HG03342 (cell line): ENCODE results near the gene ACSS2.
A peak's percentile ranks its signal among the peaks of the same experiment; 100 is the strongest.

Source experiments
- ATAC-seq: cut with Tn5 transposase; IDR thresholded peaks from one replicate; pipeline ENCODE4 v1.9.1; 2021; ENCODE audit warnings: mild to moderate bottlenecking, moderate library complexity; ENCODE audit not compliant: unreplicated experiment

ACSS2 gene

DNA sequence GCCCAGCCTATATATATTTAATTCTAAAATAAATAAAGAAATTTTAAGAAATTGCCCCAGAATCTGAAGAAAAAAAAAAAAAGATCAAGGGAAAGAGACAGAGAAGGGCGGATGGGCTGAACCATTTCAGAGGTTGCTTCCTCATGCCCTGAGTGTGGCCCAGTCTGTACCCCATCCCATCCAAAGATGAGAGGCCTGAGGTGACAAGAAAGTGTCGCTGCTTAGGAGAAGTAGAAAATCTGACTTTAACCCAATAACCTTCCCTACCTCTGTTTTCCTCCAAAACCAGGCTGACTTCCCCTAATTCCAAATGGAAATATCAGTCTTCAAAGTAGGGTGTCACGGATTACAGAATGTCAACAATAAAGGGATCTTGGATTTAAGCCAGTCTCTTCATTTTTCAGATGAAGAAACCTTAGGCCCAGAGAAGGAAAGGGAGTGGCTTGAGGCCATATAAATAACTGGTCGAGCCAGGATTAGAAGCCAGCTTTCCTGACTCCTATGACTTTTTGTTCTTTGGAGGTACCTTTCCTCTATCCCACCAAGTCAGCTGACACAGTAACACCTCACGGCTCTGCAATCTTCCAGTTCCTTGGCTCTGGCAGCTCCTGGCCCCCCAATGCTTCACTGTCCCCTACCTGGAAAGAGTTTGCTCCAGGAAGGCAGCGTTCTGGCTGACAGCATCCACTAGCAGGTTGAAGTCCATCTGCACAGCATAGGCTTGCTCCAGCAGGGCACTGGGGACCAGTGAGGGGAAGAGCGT lies 69.1 kb downstream of the ACSS2 start:
- no peak for ATAC-seq

- no peak for ATAC-seq
Measured at GRCh38 chr20:34946661-34947060, 70.2 kb downstream of the ACSS2 start.

DNA sequence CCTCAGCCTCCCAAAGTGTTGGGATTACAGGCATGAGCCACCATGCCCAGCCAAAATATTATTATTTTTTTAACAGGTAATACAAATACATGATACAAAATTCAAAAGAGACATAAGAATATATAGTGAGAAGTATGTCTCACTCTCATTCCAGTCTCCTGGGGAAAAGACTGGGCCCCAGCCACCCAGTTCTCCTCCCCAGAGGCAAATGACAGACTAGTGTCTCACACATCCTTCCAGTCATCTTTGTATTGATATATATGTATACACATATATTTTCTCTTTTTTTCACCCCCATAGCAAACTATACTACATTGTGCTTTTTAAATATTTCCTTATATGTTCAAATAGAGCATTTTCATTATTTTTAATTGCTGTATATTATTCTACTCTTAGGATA lies 70.9 kb downstream of the ACSS2 start:
- ATAC-seq, result no peak

GRCh38 chr20:34948030-34948429 lies 71.6 kb downstream of the ACSS2 start:
- ATAC-seq, result no peak

GRCh38 chr20:34949120-34949519 lies 72.7 kb downstream of the ACSS2 start:
- ATAC-seq, result no peak

DNA sequence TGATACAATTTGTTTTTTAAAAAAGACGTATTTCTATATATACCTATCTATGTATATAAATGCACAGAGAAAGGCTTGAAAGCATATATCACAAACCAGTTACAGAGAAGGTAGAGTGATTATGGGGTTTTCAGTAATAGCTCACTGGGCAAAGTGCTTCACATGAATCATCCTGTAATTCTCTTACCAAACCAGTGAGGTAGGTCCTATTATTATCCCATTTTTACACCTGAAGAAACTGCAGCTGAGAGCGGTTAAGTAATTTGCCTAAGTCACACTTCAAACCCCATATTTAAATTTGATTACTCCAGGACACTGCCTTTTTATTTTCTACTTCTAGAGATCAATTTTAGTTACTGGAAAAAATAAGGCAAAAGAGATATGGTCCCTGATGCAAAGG lies 74.8 kb downstream of the ACSS2 start:
- ATAC-seq, result no peak

- ATAC-seq, result no peak
Measured at GRCh38 chr20:34951652-34952051, 75.2 kb downstream of the ACSS2 start.

DNA sequence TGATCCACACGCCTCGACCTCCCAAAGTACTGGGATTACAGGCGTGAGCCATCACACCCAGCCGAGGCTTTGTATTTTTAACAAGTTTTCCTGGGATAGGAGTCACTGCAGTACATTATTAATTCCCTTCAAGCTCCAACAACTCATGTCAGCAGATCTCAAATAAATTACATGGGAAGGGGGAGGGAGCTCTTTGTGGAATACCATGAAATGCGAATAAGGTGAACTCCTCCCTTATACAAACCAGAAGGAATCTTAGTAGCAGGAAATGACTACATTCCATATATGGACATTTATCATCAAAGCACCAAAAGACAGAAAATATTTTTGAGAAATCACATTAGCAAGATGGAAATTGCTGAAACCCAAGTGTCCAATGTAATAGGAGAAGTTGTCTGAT lies 76.3 kb downstream of the ACSS2 start:
- no peak for ATAC-seq

- no peak for ATAC-seq
Measured at GRCh38 chr20:34953960-34954359, 77.5 kb downstream of the ACSS2 start.

- no peak for ATAC-seq
Measured at GRCh38 chr20:34954904-34955230, 78.5 kb downstream of the ACSS2 start.

- ATAC-seq, result peak; percentile 81
Measured at GRCh38 chr20:34955231-34956040, 79.0 kb downstream of the ACSS2 start, which contains the start of the genes GSS and MYH7B. TSS of gene GSS (minus strand) at chr20:34955806. CDS start at chr20:34951852, 3,954 bp downstream. TSS of gene MYH7B (plus strand) at chr20:34955868. CDS start at chr20:34978006, 22,138 bp downstream.

GRCh38 chr20:34956041-34956458 lies 79.6 kb downstream of the ACSS2 start:
- no peak for ATAC-seq

- ATAC-seq, result no peak
Measured at GRCh38 chr20:34956751-34957472, 80.5 kb downstream of the ACSS2 start.

DNA sequence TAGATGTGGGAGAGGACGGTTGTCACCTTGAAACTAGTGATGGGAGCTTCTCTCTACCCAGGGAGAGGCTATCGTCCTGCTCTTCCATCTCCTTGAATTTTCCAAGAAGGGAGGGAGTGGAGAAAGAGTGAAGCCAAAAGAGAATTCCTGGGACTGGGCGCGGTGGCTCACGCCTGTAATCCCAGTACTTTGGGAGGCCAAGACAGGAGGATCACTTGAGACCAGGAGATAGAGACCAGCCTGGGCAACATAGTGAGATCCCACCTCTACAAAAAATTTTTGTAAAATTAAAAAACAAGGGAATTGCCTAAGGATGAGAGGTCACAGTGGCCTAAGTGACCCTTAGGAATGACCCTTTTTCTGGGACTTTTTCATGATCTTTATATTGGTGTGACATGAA lies 88.1 kb downstream of the ACSS2 start:
- no peak for ATAC-seq

- no peak for ATAC-seq
Measured at GRCh38 chr20:34965051-34965450, 88.6 kb downstream of the ACSS2 start.

DNA sequence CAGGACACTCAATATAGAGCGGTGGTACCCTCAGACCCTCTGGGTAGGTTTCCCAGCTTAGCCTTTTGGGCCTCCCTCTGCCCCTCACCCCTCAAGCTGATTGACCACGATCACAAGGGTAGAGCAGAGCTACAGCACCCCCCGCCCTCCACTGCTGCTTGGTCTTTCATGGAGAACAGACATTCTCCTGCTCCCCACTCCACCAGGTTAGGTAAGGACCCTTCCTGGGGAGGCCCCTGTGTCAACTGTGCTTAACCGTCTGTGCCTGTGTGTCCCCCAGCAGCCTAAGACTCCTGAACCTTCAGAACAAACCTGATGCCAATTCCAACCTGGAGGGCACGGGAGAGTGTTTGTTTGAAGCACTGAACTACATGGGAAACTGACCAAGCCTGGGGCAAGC lies 91.0 kb downstream of the ACSS2 start:
- no peak for ATAC-seq

DNA sequence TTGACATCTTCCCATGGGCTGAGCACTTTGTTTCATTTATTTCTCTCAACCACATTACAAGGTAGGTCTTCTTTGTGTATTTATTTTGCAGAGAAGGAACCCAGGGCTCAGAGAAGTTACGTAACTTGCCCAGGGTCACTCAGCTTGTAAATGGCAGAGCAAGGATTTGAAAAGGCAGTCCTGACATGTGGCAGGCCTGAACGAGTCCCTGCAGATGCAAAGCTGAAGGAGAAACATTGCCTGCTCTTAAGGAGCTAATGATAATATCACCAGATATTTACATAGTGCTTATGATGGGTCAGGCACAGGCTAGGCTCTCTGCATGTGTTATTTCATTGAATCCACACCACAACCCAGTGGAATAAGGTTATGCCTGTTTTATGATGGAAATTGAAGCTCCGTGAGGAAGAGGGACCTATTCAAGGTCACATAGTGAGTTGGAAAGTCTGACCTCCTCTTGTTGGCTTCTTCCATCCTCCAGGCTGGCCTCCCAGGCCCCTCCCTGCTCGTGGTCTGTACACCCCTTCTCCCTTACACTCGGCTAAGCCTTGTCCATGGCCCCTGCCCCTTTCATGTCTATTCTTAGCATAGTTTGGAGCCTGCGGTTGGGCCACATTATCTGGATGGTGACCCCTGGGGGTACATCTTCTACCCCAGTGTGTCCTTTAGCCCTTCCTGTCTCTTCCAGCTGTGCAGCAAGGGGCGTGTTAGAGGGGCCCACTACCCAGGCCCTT lies 91.8 kb downstream of the ACSS2 start:
- no peak for ATAC-seq

DNA sequence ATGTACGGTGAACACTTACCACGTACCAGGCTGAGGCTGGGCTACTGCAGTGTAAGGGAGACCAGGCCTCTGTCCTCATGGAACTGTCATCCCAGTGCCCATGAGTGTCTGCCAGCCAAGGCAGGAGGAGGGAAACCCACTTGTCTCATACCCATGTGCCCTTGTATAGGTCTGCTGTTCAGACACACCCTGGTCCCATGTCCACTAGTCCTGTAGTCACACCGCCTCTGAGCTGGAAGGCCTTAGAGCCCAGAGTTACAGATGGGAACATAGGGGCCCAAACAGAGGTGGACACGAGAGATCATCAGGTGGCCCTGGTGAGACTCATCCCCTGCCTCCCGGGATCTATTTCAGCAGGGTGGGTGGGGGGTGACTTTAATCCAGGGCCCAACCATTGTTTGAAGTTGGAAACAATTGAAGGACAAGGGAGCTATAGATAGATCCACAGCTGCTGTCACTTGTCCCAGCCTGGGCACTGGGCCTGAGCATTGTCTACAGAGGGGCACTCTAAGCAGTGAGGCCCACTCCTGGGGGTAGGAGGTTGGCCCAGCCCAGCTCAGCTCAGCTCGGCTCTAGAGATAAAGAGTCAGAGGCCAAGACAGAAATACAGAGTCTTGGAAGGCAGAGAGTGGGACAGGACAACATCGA lies 93.9 kb downstream of the ACSS2 start:
- ATAC-seq, result no peak

DNA sequence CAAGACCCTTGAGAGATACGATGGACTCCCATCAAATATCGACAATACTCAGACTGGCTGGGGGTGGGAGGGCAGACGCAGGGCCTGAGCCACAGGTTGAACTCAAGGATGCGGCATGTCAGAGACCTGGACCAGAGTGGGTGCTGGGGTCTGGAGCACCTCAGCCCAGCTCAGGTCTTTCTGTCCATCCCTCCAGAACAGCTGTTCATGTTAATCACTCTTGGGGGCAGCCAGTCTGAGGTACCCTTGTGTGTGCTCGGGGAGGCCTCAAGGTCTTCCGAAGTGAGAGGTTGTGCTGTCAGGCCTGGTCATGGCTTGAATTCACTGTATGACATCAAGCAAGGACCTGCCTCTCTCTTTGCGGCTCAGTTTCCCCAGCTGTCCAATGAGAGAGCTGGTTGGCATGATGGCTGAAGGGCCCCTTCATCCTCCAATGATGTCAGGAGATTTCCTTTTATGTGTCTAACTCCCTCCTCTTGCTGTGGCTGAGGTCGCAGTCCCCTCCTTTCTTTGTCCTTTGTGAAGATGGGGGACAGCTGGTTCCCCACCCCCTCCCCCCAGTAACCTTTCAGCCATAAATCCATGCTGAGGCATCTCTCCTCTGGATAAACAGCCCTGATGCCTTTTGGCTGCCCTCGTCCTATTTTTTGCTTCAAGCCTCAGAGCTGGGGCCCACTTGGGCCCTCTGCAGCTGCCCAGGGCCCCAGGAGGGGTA lies 94.6 kb downstream of the ACSS2 start:
- no peak for ATAC-seq
